HepG2 (cell line): Measurements from ENCODE around the gene L3MBTL4. TPM values are rescaled to one million over a fixed set of nuclear protein-coding genes. Genes with fewer than 3 reads are reported as not detected.
A peak's percentile ranks its signal among the peaks of the same experiment; 100 is the strongest.

Source experiments
- ATAC-seq: fragments of 200-7000 bp; cut with Tn5 transposase; 3 replicates; pipeline ENCODE4 v1.9.1; 2020; ENCODE audit warnings: mild to moderate bottlenecking, moderate library complexity
- BruUV-seq: library from RNA; stranded (reverse); fragments of 400-500 nt; replicated peaks from 2 replicates; lab custom pipeline; 2021; lab: Mats Ljungman, UMichigan
- CTCF ChIA-PET: fragments of 300-600 bp; formaldehyde crosslinking; extraction: SDS; loops from one replicate; lab custom pipeline; 2021; ENCODE audit warnings: low total read pairs, inconsistent platforms, low intra/inter-chr PET ratio; lab: Yijun Ruan, JAX
- POLR2A ChIA-PET: fragments of 350-600 bp; sonication (Branson Sonifier 250); formaldehyde crosslinking; loops from one replicate; lab custom pipeline; 2020; ENCODE audit warnings: antibody characterized with exemption, inconsistent platforms; lab: Yijun Ruan, JAX
- DNase-seq: peaks from one replicate; pipeline ENCODE4 v3.0.0-alpha.2; 2015; ENCODE audit warnings: low spot score
- FAIRE-seq: peaks from 3 replicates; lab custom pipeline; 2011; peaks lifted over from hg19 to GRCh38; lab: Jason Lieb, UNC
- H2AFZ ChIP-seq: one replicate; pipeline ENCODE4 v1.6.1; 2011; ENCODE audit warnings: low read length, inconsistent platforms
- H3K27ac ChIP-seq: fragments of 300-600 bp; 3 replicates; pipeline ENCODE4 v1.8.0; 2011; ENCODE audit warnings: mixed run types, mild to moderate bottlenecking, mixed read lengths, low read length, inconsistent platforms; ENCODE audit not compliant: insufficient read depth; ENCODE audit errors: extremely low read length
- H3K27me3 ChIP-seq, 2 experiments: fragments of 200-600 bp in 1 of 2; 2 replicates in 1 of 2; 3 replicates in 1 of 2; pipeline versions ENCODE4 v1.6.0 to v1.8.0; 2011; ENCODE audit warnings: low read length in 2 of 2, mild to moderate bottlenecking in 2 of 2, moderate library complexity in 2 of 2, inconsistent platforms in 1 of 2; ENCODE audit not compliant: insufficient read depth in 2 of 2, control insufficient read depth in 1 of 2
- H3K36me3 ChIP-seq, 2 experiments: fragments of 200-600 bp in 1 of 2; replicated peaks in 1 of 2; 2 replicates in 1 of 2; 3 replicates in 1 of 2; pipeline versions ENCODE4 v1.5.1 to v1.8.0; 2011; ENCODE audit warnings: low read length in 2 of 2, inconsistent platforms in 1 of 2; ENCODE audit not compliant: insufficient read depth in 2 of 2, control insufficient read depth in 1 of 2
- H3K4me1 ChIP-seq: 2 replicates; pipeline ENCODE4 v1.5.1; 2012; ENCODE audit warnings: low read length, inconsistent platforms; ENCODE audit not compliant: insufficient read depth
- H3K4me2 ChIP-seq: 2 replicates; pipeline ENCODE4 v1.6.0; 2011; ENCODE audit warnings: low read depth, low read length, inconsistent platforms
- H3K4me3 ChIP-seq, 3 experiments: fragments of 200-600 bp in 1 of 3; sonication (generic), shearing (Covaris generic) in 1 of 3; replicated peaks in 1 of 3; 2 replicates each; pipeline ENCODE4 v1.5.1; 2011 to 2016; ENCODE audit warnings: low read length in 3 of 3, inconsistent platforms in 2 of 3, low read depth in 2 of 3, mild to moderate bottlenecking in 2 of 3, control low read depth in 1 of 3, mixed read lengths in 1 of 3; ENCODE audit not compliant: insufficient read depth in 1 of 3
- H3K79me2 ChIP-seq: one replicate; pipeline ENCODE4 v1.6.1; 2011; ENCODE audit warnings: low read length, inconsistent platforms; ENCODE audit not compliant: insufficient read depth
- H3K9ac ChIP-seq: 2 replicates; pipeline ENCODE4 v1.6.0; 2011; ENCODE audit warnings: mild to moderate bottlenecking, low read depth, low read length, inconsistent platforms; ENCODE audit not compliant: insufficient read depth
- H3K9me3 ChIP-seq: 2 replicates; pipeline ENCODE4 v1.5.1; 2012; ENCODE audit warnings: mild to moderate bottlenecking, low read length
- H4K20me1 ChIP-seq: 2 replicates; pipeline ENCODE4 v1.6.0; 2011; ENCODE audit warnings: inconsistent platforms, mild to moderate bottlenecking, low read length, moderate library complexity; ENCODE audit not compliant: insufficient read depth
- CEBPB ChIP-seq: IDR thresholded peaks from 2 replicates; pipeline ENCODE4 v1.6.1; 2011; ENCODE audit warnings: low read depth, low read length, improper control_type of control experiment, borderline replicate concordance
- MLXIP ChIP-seq: sonication (generic); formaldehyde crosslinking; IDR thresholded peaks from 2 replicates; pipeline ENCODE4 v1.9.0; 2021; ENCODE audit warnings: missing genetic modification reagents, borderline replicate concordance
- PITX1 ChIP-seq: sonication (generic); formaldehyde crosslinking; IDR thresholded peaks from 2 replicates; pipeline ENCODE4 v1.5.1; 2020; ENCODE audit warnings: mild to moderate bottlenecking, missing genetic modification reagents
- PREB ChIP-seq: sonication (generic); formaldehyde crosslinking; IDR thresholded peaks from 2 replicates; pipeline ENCODE4 v1.4.0; 2020; ENCODE audit warnings: missing genetic modification reagents
- ZNF572 ChIP-seq: sonication (generic); formaldehyde crosslinking; IDR thresholded peaks from 2 replicates; pipeline ENCODE4 v1.5.1; 2020; ENCODE audit warnings: mild to moderate bottlenecking, missing genetic modification reagents
- whole genome bisulfite sequencing: methylation state at CpG from one replicate; pipeline ENCODE4 v1.1.6; 2017; ENCODE audit warnings: low lambda C conversion rate; 5-methylcytosine and 5-hydroxymethylcytosine counted together
- in situ Hi-C: cut with HindIII; loops from 2 replicates; pipeline ENCODE4 v1.10.0; 2017; ENCODE audit warnings: low pct_unique_long_range_greater_than_20kb; ENCODE audit not compliant: extremely low pct_ligation_motif_present
- intact Hi-C: fragments of 100-400 bp; cut with micrococcal nuclease; formaldehyde crosslinking; loops from one replicate; pipeline ENCODE4 v1.10.0; 2022; ENCODE audit not compliant: unreplicated experiment
- polyA plus RNA-seq, 8 experiments: library from polyadenylated mRNA; depleted of rRNA in 3 of 8; stranded (reverse) in 7 of 8; unstranded in 1 of 8; fragments of >200 nt; fragmentation: Illumina TruSeq in 4 of 8; extraction: Trizol in 4 of 8; gene quantifications; 2 replicates each; pipeline versions ENCODE4 v1.2.1 to v1.2.3, GENCODE V29; 2011 to 2016; ENCODE audit warnings: low read depth in 4 of 8, missing spikeins in 1 of 8, mixed read lengths in 1 of 8; ENCODE audit not compliant: insufficient read depth in 1 of 8
- total RNA-seq, 5 experiments: library from RNA; depleted of rRNA; stranded (reverse); fragments of >200 nt; fragmentation: Illumina TruSeq; extraction: Trizol; gene quantifications; 2 replicates each; pipeline ENCODE4 v1.2.3, GENCODE V29; 2016; ENCODE audit warnings: low read depth in 1 of 5

Gene L3MBTL4
- total and polyA plus RNA-seq, 2 of the 13 experiments (the other 11 are each of a cell fraction or from before 2014, with no cell fraction given): 10.8 to 13.3 TPM

GRCh38 chr18:5948237-5948636, 466.5 kb downstream of the L3MBTL4 start:
- Histone ChIP-seq H3K36me3 (no peaks in the 10 kb centered on the region), H3K79me2 (no peaks in the 10 kb centered on the region), H2AFZ (no peak overlapping the region), H3K27me3 (no peaks in the 10 kb centered on the region), H3K9me3 (no peaks in the 10 kb centered on the region), H3K4me1 (no peaks in the 10 kb centered on the region), H3K9ac (no peak overlapping the region), H3K4me2 (no peak overlapping the region), H3K4me3 (no peak overlapping the region), H3K27ac (no peak overlapping the region), H4K20me1 (no peaks in the 10 kb centered on the region)
- BruUV-seq: no TSS peak
- ATAC-seq: no peak
- TF ChIP-seq PITX1 (no peak), ZNF572 (CRISPR knock-in tag) (no peak), PREB (no peak)
- ChIA-PET CTCF (no interaction called here), POLR2A (no interaction called here)
- no peak for DNase-seq
- WGBS: 13% methylated on average over 2 of the region's 2 CpGs
- intact Hi-C loops (no loop called here), in situ Hi-C loops (no loop called here)
- no peak for FAIRE-seq

GRCh38 chr18:5944448-5944847, 470.3 kb downstream of the L3MBTL4 start:
- ChIA-PET CTCF (no interaction called here), POLR2A (no interaction called here)
- TF ChIP-seq CEBPB (peak; percentile 8; the same call in 1 of the 2 replicates), MLXIP (CRISPR knock-in tag) (no peak)
- no peak overlapping the region for H2AFZ ChIP-seq
- no peak overlapping the region for H3K4me2 ChIP-seq
- no peak overlapping the region for H3K9ac ChIP-seq
- H3K27ac ChIP-seq: no peak overlapping the region
- WGBS: 71% methylated on average over 3 of the region's 3 CpGs
- no peaks in the 10 kb centered on the region for H3K27me3 ChIP-seq
- no peaks in the 10 kb centered on the region for H3K79me2 ChIP-seq
- H4K20me1 ChIP-seq: no peaks in the 10 kb centered on the region
- intact Hi-C loops (no loop called here), in situ Hi-C loops (no loop called here)
- BruUV-seq: no TSS peak
- no peaks in the 10 kb centered on the region for H3K4me1 ChIP-seq
- FAIRE-seq (no peak), DNase-seq (no peak), ATAC-seq (no peak)
- no peaks in the 10 kb centered on the region for H3K36me3 ChIP-seq
- no peak overlapping the region for H3K4me3 ChIP-seq
- H3K9me3 ChIP-seq: no peaks in the 10 kb centered on the region
